Activated CD8-positive, alpha-beta T cell treated with anti-CD3 and anti-CD28 coated beads for 36 hours (primary cell): ENCODE data around the gene MARCHF2. TPM values are rescaled to one million over a fixed set of nuclear protein-coding genes. Genes with fewer than 3 reads are reported as not detected.

Experiments
- ATAC-seq: fragments of 200-7000 bp; cut with Tn5 transposase; one replicate; pipeline ENCODE4 v1.10.0; 2021; ENCODE audit warnings: mild to moderate bottlenecking, moderate library complexity
- CTCF ChIA-PET: fragments of 350-600 bp; sonication (Branson Sonifier 250); formaldehyde crosslinking; loops from one replicate; lab custom pipeline; 2021; ENCODE audit warnings: antibody characterized with exemption; lab: Charles Lee
- POLR2A ChIA-PET: fragments of 350-600 bp; sonication (Branson Sonifier 250); formaldehyde crosslinking; loops from one replicate; lab custom pipeline; 2021; ENCODE audit warnings: antibody characterized with exemption; lab: Charles Lee
- DNase-seq: peaks from one replicate; pipeline ENCODE4 v3.0.0-alpha.2; 2020
- H3K27ac Mint-ChIP-seq: one replicate; pipeline ENCODE4 v1.8.0; 2021; ENCODE audit warnings: mild to moderate bottlenecking, mixed read lengths
- H3K27me3 Mint-ChIP-seq: one replicate; pipeline ENCODE4 v1.8.0; 2021; ENCODE audit warnings: mixed read lengths
- H3K36me3 Mint-ChIP-seq: one replicate; pipeline ENCODE4 v1.8.0; 2021; ENCODE audit warnings: low read depth, mixed read lengths
- H3K4me1 Mint-ChIP-seq: one replicate; pipeline ENCODE4 v1.8.0; 2021; ENCODE audit warnings: low read depth, mixed read lengths
- H3K4me3 Mint-ChIP-seq: one replicate; pipeline ENCODE4 v1.8.0; 2021; ENCODE audit warnings: mild to moderate bottlenecking, moderate library complexity, mixed read lengths
- H3K9me3 Mint-ChIP-seq: one replicate; pipeline ENCODE4 v1.8.0; 2021; ENCODE audit warnings: mixed read lengths
- intact Hi-C: fragments of 100-400 bp; cut with micrococcal nuclease; formaldehyde crosslinking; loops from one replicate; pipeline ENCODE4 v1.10.0; 2022
- total RNA-seq, 2 experiments: library from RNA; stranded (reverse); gene quantifications; one replicate each; pipeline ENCODE4 v1.2.3, GENCODE V29; 2021
- TF ChIP-seq, protein P1 (sequence below): fragments of 200-600 bp; IDR thresholded peaks from one replicate; pipeline ENCODE4 v1.8.0; 2022; ENCODE audit warnings: antibody characterized with exemption, mild to moderate bottlenecking

The MARCHF2 gene
- total RNA-seq, 2 experiments from 2014 or later = 8.0 to 8.6 TPM

DNA sequence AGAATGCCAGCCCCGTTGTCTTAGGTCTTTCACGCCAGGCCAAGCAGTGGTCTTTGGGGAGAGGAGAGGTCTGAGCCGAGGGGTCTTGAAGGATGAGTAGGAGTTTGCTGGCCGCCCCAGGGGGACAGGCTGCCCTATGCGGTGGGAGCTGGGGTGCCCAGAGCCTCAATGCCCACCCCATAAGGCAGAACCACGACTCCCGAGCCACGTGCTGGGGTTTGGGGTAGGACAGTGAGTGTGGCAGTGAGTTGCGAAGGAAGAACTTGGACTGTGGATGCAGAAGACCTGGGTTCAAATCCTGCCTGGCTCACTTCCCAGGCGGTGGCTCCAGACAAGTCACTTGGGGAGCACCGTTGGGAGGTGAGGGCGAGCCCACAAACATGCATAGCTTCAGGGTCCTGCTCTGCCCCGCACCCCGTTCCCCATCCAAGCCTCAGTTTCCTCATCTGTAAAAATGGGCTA, 17.5 kb upstream of the MARCHF2 start:
- DNase-seq (no peak), ATAC-seq (no peak)
- TF ChIP-seq, protein P1, sequence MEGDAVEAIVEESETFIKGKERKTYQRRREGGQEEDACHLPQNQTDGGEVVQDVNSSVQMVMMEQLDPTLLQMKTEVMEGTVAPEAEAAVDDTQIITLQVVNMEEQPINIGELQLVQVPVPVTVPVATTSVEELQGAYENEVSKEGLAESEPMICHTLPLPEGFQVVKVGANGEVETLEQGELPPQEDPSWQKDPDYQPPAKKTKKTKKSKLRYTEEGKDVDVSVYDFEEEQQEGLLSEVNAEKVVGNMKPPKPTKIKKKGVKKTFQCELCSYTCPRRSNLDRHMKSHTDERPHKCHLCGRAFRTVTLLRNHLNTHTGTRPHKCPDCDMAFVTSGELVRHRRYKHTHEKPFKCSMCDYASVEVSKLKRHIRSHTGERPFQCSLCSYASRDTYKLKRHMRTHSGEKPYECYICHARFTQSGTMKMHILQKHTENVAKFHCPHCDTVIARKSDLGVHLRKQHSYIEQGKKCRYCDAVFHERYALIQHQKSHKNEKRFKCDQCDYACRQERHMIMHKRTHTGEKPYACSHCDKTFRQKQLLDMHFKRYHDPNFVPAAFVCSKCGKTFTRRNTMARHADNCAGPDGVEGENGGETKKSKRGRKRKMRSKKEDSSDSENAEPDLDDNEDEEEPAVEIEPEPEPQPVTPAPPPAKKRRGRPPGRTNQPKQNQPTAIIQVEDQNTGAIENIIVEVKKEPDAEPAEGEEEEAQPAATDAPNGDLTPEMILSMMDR = no peak
- intact Hi-C loops = no loop called here
- CTCF ChIA-PET = interaction anchor here (7.5 kb wide), 1 partner anchor 42 kb away, joined by 66 read pairs; no protein-coding TSS in a partner anchor
- H3K36me3 Mint-ChIP-seq = peaks cover 9% of the 10 kb centered on the region
- POLR2A ChIA-PET = interaction anchor here (0.9 kb wide), 1 partner anchor 19 kb away, joined by 3 read pairs; no protein-coding TSS in a partner anchor
- H3K9me3 Mint-ChIP-seq = no peaks in the 10 kb centered on the region
- H3K27me3 Mint-ChIP-seq = no peaks in the 10 kb centered on the region
- H3K4me3 Mint-ChIP-seq = no peak overlapping the region
- H3K27ac Mint-ChIP-seq = no peak overlapping the region
- H3K4me1 Mint-ChIP-seq = peaks cover 43% of the 10 kb centered on the region

DNA sequence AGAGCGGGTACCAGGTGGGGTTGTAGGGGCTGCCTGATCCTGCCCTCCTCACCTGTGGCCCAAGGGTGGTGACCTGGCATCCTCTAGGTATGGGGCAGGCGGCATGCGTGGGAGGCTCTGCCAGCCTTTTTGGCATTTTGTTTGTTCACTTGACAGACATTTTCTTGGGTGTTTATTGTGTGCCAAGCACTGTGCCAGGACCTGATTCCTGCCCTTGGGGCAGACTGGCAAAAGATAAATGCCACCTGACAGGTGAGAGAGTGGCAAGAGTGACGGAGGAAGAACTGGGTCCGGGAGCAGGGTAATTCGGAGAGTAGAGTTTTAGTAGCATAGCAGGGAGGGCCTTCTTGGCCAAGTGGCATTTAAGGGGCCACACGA, 16.9 kb upstream of the MARCHF2 start:
- POLR2A ChIA-PET = interaction anchor here (0.9 kb wide), 1 partner anchor 19 kb away, joined by 3 read pairs; no protein-coding TSS in a partner anchor
- DNase-seq (no peak), ATAC-seq (no peak)
- intact Hi-C loops = no loop called here
- Mint-ChIP-seq H3K4me3 (no peak overlapping the region), H3K9me3 (no peaks in the 10 kb centered on the region), H3K4me1 (peaks cover 37% of the 10 kb centered on the region), H3K36me3 (peaks cover 9% of the 10 kb centered on the region), H3K27ac (peak overlapping the region; percentile 18), H3K27me3 (no peaks in the 10 kb centered on the region)
- CTCF ChIA-PET = interaction anchor here (7.5 kb wide), 1 partner anchor 42 kb away, joined by 66 read pairs; no protein-coding TSS in a partner anchor
- TF ChIP-seq, protein P1 = no peak

DNA sequence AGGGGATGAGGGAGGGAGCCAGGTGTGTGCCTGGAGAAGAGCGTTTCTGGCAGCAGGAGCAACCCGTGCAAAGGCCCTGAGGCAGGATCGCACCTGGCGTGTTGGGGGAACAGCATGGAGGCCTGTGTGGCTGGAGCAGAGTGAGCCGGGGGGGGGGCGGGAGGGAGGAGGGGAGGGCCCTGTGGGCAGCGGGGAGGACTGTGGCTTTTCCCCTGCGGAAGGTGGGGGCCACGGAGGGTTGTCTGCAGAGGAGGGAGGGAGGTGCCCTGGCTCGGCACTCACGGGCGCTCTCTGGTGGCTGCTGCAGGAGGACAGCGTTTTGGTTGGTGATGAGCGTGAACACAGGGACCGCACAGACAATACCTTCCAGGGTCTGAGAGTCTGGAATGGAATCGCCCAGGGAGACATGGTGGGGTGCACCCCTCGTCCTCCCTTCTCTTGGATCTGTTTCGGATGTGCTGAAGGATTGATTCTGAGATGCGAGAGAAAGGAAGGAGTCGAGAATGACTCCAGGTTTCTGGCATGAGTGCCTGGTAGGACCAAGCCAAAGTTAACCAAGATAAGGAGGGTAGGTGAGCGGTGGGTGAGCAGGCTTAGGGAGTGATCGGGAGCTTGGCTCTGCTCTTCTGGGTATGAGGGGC, 16.4 kb upstream of the MARCHF2 start:
- H3K4me1 Mint-ChIP-seq = peaks cover 34% of the 10 kb centered on the region
- no peak overlapping the region for H3K4me3 Mint-ChIP-seq
- H3K9me3 Mint-ChIP-seq = no peaks in the 10 kb centered on the region
- TF ChIP-seq, protein P1 = peak; percentile 87
- DNase-seq (peak; percentile 89), ATAC-seq (peak; percentile 96)
- peaks cover 9% of the 10 kb centered on the region for H3K36me3 Mint-ChIP-seq
- peak overlapping the region; percentile 70 for H3K27ac Mint-ChIP-seq
- CTCF ChIA-PET = interaction anchor here (0.5 to 7.5 kb wide), 5 partner anchors 14 to 61 kb away, joined by 3 to 66 read pairs (median 3); no protein-coding TSS in a partner anchor
- intact Hi-C loops = no loop called here
- no peaks in the 10 kb centered on the region for H3K27me3 Mint-ChIP-seq
- POLR2A ChIA-PET = no interaction called here

DNA sequence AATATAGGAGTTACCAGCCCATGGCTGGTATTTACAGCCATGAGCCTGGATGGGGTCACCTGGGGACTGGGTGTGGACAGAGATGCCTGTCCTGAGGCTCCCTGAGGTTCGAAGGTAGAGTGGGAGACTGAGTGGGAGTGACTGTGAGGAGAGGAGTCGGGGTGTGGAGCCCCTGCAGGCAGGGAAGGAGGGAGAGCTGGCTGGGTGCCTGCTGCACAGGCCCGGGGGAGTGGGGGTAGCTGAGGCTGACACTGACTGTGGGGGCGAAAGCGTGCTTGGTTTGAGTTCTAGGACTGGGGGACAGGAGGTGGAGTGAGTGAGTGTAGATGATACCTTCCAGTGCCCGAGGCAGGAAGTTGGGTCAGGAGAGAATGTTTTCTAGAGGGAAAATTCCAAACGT, 15.8 kb upstream of the MARCHF2 start:
- H3K27ac Mint-ChIP-seq = peak overlapping the region; percentile 70
- H3K36me3 Mint-ChIP-seq = peaks cover 9% of the 10 kb centered on the region
- TF ChIP-seq, protein P1 = no peak
- peaks cover 28% of the 10 kb centered on the region for H3K4me1 Mint-ChIP-seq
- intact Hi-C loops = no loop called here
- no peaks in the 10 kb centered on the region for H3K9me3 Mint-ChIP-seq
- POLR2A ChIA-PET = interaction anchor here (1.0 kb wide), 1 partner anchor 35 kb away, joined by 3 read pairs; no protein-coding TSS in a partner anchor
- CTCF ChIA-PET = interaction anchor here (0.5 to 5.7 kb wide), 7 partner anchors 13 to 62 kb away, joined by 3 to 46 read pairs (median 3); no protein-coding TSS in a partner anchor
- H3K4me3 Mint-ChIP-seq = no peak overlapping the region
- no peaks in the 10 kb centered on the region for H3K27me3 Mint-ChIP-seq
- no peak for ATAC-seq
- no peak for DNase-seq
